GM12891 (cell line): Measurements from ENCODE around the gene SKIDA1.

Experiments
- POLR2A ChIP-seq: IDR thresholded peaks from 2 replicates; pipeline ENCODE4 v1.6.1; 2011; ENCODE audit warnings: low read depth, low read length, control low read depth
- POLR2AphosphoS5 ChIP-seq: IDR thresholded peaks from 2 replicates; pipeline ENCODE4 v1.6.1; 2011; ENCODE audit warnings: low read depth, low read length, control low read depth
- SPI1 ChIP-seq: IDR thresholded peaks from 2 replicates; pipeline ENCODE4 v1.6.1; 2011; ENCODE audit warnings: low read depth, low read length, control low read depth
- TAF1 ChIP-seq: IDR thresholded peaks from 2 replicates; pipeline ENCODE4 v1.6.1; 2011; ENCODE audit warnings: low read depth, low read length, control low read depth

DNA sequence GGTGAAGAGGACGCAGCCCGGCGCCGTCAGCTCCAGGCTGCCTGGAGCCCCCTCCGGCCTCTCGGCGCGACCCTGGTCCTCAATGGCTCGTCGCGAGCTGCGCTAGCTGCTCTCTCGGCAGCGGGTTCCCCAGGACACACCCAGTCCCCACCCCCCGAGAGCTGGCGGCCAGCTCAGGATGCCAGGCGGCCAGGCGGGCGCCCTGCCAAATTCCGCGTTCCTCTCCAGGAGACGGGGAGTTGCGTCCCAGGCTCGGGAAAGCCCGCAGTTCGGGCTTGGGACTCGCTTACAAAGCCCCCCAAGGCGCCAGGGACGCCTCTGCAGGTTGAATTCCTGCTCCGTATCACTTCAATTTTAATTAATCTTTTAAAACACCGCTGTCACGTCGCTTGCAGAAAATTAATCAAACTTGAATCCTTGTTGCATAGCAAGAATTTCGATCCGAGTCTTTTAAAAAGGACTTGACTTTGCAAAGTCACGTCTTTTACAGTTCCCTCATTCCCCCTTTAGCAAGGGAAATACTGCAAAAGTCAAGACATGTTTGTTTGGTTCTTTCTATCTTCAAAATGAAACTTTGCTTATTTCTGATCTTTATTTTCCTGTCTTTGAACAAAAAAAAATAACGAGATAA lies 28.2 kb downstream of the SKIDA1 start:
- TF ChIP-seq POLR2AphosphoS5 (no peak), POLR2A (no peak), TAF1 (no peak), SPI1 (no peak)
